HepG2 (cell line): ENCODE data around the gene HDAC5. TPM values are rescaled to one million over a fixed set of nuclear protein-coding genes. Genes with fewer than 3 reads are reported as not detected.
A peak's percentile ranks its signal among the peaks of the same experiment; 100 is the strongest.

Experiments used
- ATAD3A ChIP-seq: sonication (generic); formaldehyde crosslinking; IDR thresholded peaks from 2 replicates; pipeline ENCODE4 v1.4.0; 2020; ENCODE audit warnings: missing genetic modification reagents
- BCL3 ChIP-seq: sonication (generic); formaldehyde crosslinking; IDR thresholded peaks from 2 replicates; pipeline ENCODE4 v1.5.1; 2020; ENCODE audit warnings: mild to moderate bottlenecking, missing genetic modification reagents, moderate library complexity
- CREM ChIP-seq, 2 experiments: sonication (generic) in 1 of 2; formaldehyde crosslinking in 1 of 2; IDR thresholded peaks; 2 replicates each; pipeline versions ENCODE4 v1.4.0 to v1.6.1; 2016 to 2020; ENCODE audit warnings: antibody characterized with exemption in 1 of 2, mild to moderate bottlenecking in 1 of 2, missing genetic modification reagents in 1 of 2
- DRAP1 ChIP-seq: IDR thresholded peaks from 2 replicates; pipeline ENCODE4 v1.6.1; 2016; ENCODE audit warnings: missing genetic modification reagents, missing compliant biosample characterization
- E2F2 ChIP-seq: sonication (generic); formaldehyde crosslinking; IDR thresholded peaks from 2 replicates; pipeline ENCODE4 v1.4.0; 2020; ENCODE audit warnings: missing genetic modification reagents, borderline replicate concordance
- MED1 ChIP-seq: sonication (generic); formaldehyde crosslinking; IDR thresholded peaks from 2 replicates; pipeline ENCODE4 v1.4.0; 2020; ENCODE audit warnings: missing genetic modification reagents
- MYNN ChIP-seq: sonication (generic); formaldehyde crosslinking; IDR thresholded peaks from 2 replicates; pipeline ENCODE4 v1.4.0; 2020; ENCODE audit warnings: mild to moderate bottlenecking, low read depth, missing genetic modification reagents
- PHF20 ChIP-seq: sonication (generic); formaldehyde crosslinking; IDR thresholded peaks from 2 replicates; pipeline ENCODE4 v1.5.0; 2020; ENCODE audit warnings: mild to moderate bottlenecking, missing genetic modification reagents
- SOX13 ChIP-seq, 3 experiments: fragments of 450-650 bp in 1 of 3; sonication (generic) in 1 of 3; formaldehyde crosslinking in 1 of 3; IDR thresholded peaks in 2 of 3; conservative IDR thresholded peaks in 1 of 3; 2 replicates each; pipeline versions ENCODE4 v1.5.0 to v1.6.1; 2016 to 2020; ENCODE audit warnings: antibody characterized with exemption in 1 of 3, mild to moderate bottlenecking in 1 of 3, missing compliant biosample characterization in 1 of 3, missing genetic modification reagents in 1 of 3, moderate library complexity in 1 of 3
- SRSF1 ChIP-seq: fragments of 200-400 bp; formaldehyde crosslinking; optimal IDR thresholded peaks from 2 replicates; pipeline ENCODE3; 2017; ENCODE audit warnings: mild to moderate bottlenecking, low read depth, low read length, moderate library complexity
- THRA ChIP-seq: sonication (generic); formaldehyde crosslinking; IDR thresholded peaks from 2 replicates; pipeline ENCODE4 v1.4.0; 2020; ENCODE audit warnings: missing genetic modification reagents, borderline replicate concordance
- ZBTB37 ChIP-seq: sonication (generic); formaldehyde crosslinking; IDR thresholded peaks from 2 replicates; pipeline ENCODE4 v1.4.0; 2020; ENCODE audit warnings: mild to moderate bottlenecking, missing genetic modification reagents
- ZBTB39 ChIP-seq: sonication (generic); formaldehyde crosslinking; IDR thresholded peaks from 2 replicates; pipeline ENCODE4 v1.5.0; 2020; ENCODE audit warnings: missing genetic modification reagents
- ZMYM2 ChIP-seq: sonication (generic); formaldehyde crosslinking; IDR thresholded peaks from 2 replicates; pipeline ENCODE4 v1.8.0; 2022; ENCODE audit warnings: mild to moderate bottlenecking, missing genetic modification reagents
- ZNF235 ChIP-seq: sonication (generic); formaldehyde crosslinking; IDR thresholded peaks from 2 replicates; pipeline ENCODE4 v1.8.1; 2023; ENCODE audit warnings: mild to moderate bottlenecking, missing genetic modification reagents, borderline replicate concordance
- ZNF317 ChIP-seq: sonication (generic); formaldehyde crosslinking; IDR thresholded peaks from 2 replicates; pipeline ENCODE4 v1.5.0; 2020; ENCODE audit warnings: mild to moderate bottlenecking, missing genetic modification reagents
- ZNF550 ChIP-seq: sonication (generic); formaldehyde crosslinking; IDR thresholded peaks from 2 replicates; pipeline ENCODE4 v1.4.0; 2020; ENCODE audit warnings: mild to moderate bottlenecking, missing genetic modification reagents, borderline replicate concordance
- ZNF652 ChIP-seq: IDR thresholded peaks from 2 replicates; pipeline ENCODE4 v1.6.1; 2016; ENCODE audit warnings: low read depth, borderline replicate concordance
- ZNF720 ChIP-seq: sonication (generic); formaldehyde crosslinking; IDR thresholded peaks from 2 replicates; pipeline ENCODE4 v1.4.0; 2020; ENCODE audit warnings: missing genetic modification reagents
- ZNF788 ChIP-seq: sonication (generic); formaldehyde crosslinking; IDR thresholded peaks from 2 replicates; pipeline ENCODE4 v1.5.0; 2020; ENCODE audit warnings: mild to moderate bottlenecking, missing genetic modification reagents, borderline replicate concordance
- ZNF816 ChIP-seq: sonication (generic); formaldehyde crosslinking; IDR thresholded peaks from 2 replicates; pipeline ENCODE4 v1.8.0; 2022; ENCODE audit warnings: missing genetic modification reagents, mild to moderate bottlenecking, borderline replicate concordance
- polyA plus RNA-seq, 8 experiments: library from polyadenylated mRNA; depleted of rRNA in 3 of 8; stranded (reverse) in 7 of 8; unstranded in 1 of 8; fragments of >200 nt; fragmentation: Illumina TruSeq in 4 of 8; extraction: Trizol in 4 of 8; gene quantifications; 2 replicates each; pipeline versions ENCODE4 v1.2.1 to v1.2.3, GENCODE V29; 2011 to 2016; ENCODE audit warnings: low read depth in 4 of 8, missing spikeins in 1 of 8, mixed read lengths in 1 of 8; ENCODE audit not compliant: insufficient read depth in 1 of 8
- total RNA-seq, 5 experiments: library from RNA; depleted of rRNA; stranded (reverse); fragments of >200 nt; fragmentation: Illumina TruSeq; extraction: Trizol; gene quantifications; 2 replicates each; pipeline ENCODE4 v1.2.3, GENCODE V29; 2016; ENCODE audit warnings: low read depth in 1 of 5

The HDAC5 gene
- total and polyA plus RNA-seq, 2 of the 13 experiments (the other 11 are each of a cell fraction or from before 2014, with no cell fraction given), result 46.4 to 85.4 TPM

- TF ChIP-seq BCL3 (CRISPR knock-in tag), result no peak
- no peak for TF ChIP-seq PHF20 (CRISPR knock-in tag)
- TF ChIP-seq CREM (IDR thresholded peaks at IDR 0.05), result no peak
- no peak for TF ChIP-seq CREM (CRISPR knock-in tag; IDR thresholded peaks at IDR 0.05)
- no peak for TF ChIP-seq THRA
- TF ChIP-seq ZNF550 (CRISPR knock-in tag), result 0 out of 2 replicates have a peak, but pooled peaks have one; percentile 13
- no peak for TF ChIP-seq ZBTB37 (CRISPR knock-in tag)
- no peak for TF ChIP-seq ZNF652
- no peak for TF ChIP-seq ZNF816 (CRISPR knock-in tag)
- TF ChIP-seq ATAD3A, result no peak
- no peak for TF ChIP-seq ZNF720 (CRISPR knock-in tag)
- TF ChIP-seq ZNF317, result no peak
- no peak for TF ChIP-seq SOX13 (IDR thresholded peaks at IDR 0.05)
- TF ChIP-seq SOX13 (CRISPR knock-in tag; conservative IDR thresholded peaks at IDR 0.05 in 1 of 2, IDR thresholded peaks at IDR 0.05 in 1 of 2), result no peak
- TF ChIP-seq E2F2 (CRISPR knock-in tag), result no peak
- TF ChIP-seq DRAP1 (CRISPR knock-in tag), result no peak
- no peak for TF ChIP-seq ZMYM2 (CRISPR knock-in tag)
- peak; percentile 50; the same call in 1 of the 2 replicates for TF ChIP-seq ZNF788 (CRISPR knock-in tag)
- TF ChIP-seq SRSF1, result no peak
- 0 out of 2 replicates have a peak, but pooled peaks have one; percentile 39 for TF ChIP-seq MED1 (CRISPR knock-in tag)
- no peak for TF ChIP-seq ZBTB39 (CRISPR knock-in tag)
- no peak for TF ChIP-seq ZNF235 (CRISPR knock-in tag)
- TF ChIP-seq MYNN (CRISPR knock-in tag), result no peak
Observed at GRCh38 chr17:44170499-44171201, 47.2 kb upstream of the HDAC5 start, which contains the start of gene ASB16 (continued).
